Epithelial cell of proximal tubule (primary cell): ENCODE results near the gene CIRBP. TPM values are rescaled to one million over a fixed set of nuclear protein-coding genes. Genes with fewer than 3 reads are reported as not detected.

Experiments used
- DNase-seq: peaks from one replicate; pipeline ENCODE4 v3.0.0-alpha.2; 2011; ENCODE audit warnings: low read depth
- H3K4me3 ChIP-seq: 2 replicates; pipeline ENCODE4 v1.5.1; 2011; ENCODE audit warnings: low read depth, mild to moderate bottlenecking, low read length
- CTCF ChIP-seq: conservative IDR thresholded peaks from 2 replicates; pipeline ENCODE4 v1.5.1; 2012; ENCODE audit warnings: low read depth, mild to moderate bottlenecking, low read length
- total RNA-seq: library from RNA; depleted of rRNA; stranded (reverse); fragments of >200 nt; gene quantifications from 2 replicates; pipeline ENCODE4 v1.2.3, GENCODE V29; 2015

The CIRBP gene
- total RNA-seq, 1 donor from 2014 or later: 317 TPM

DNA sequence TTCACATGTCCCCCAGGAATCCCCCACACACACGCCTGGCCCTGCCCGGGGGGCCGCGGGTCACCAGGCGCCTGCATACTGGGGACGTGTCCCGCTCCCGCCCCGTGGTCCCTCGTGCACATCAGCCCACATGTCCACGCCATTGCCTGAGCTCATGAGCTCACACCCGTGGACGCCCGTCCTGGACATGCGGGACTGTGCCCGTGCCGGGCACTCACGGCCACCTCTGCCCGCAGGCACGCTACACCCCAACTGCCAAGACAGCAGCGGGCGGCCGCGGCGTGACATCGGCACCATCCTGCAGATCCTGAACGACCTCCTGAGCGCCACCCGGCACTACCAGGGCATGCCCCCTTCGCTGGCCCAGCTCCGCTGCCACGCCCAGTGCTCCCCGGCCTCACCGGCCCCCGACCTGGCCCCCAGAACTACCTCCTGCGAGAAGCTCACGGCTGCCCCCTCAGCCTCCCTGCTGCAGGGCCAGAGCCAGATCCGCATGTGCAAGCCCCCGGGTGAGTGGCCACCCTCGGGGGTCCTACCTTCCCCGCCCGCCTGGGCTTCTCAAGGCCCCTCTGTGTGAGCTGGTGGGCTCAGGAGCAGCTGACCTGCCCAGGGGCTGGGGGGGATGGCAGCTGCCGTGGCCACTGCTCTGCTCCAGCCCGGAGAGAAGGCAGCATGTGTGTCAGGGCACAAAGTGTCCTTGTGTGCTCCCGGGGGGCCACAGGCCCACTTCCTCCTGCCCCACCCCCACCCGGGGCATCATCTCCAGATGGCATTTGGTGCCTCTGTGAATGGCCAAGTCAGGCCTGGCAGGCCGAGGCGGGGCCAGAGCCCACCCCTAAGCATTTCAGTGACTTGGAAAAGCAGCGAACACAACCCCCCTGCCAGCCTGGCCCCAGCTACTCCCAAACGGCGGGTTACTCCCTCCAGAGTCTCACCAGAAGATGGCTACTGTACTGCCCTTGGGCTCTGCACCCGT, 13.7 kb upstream of the CIRBP start:
- H3K4me3 ChIP-seq: no peak overlapping the region
- no peak for DNase-seq
- TF ChIP-seq CTCF: no peak

- H3K4me3 ChIP-seq: no peak overlapping the region
- TF ChIP-seq CTCF: no peak
- no peak for DNase-seq
Observed at GRCh38 chr19:1256646-1257474, 12.3 kb upstream of the CIRBP start.

GRCh38 chr19:1257475-1258162, 11.5 kb upstream of the CIRBP start:
- no peak for TF ChIP-seq CTCF
- H3K4me3 ChIP-seq: no peak overlapping the region
- DNase-seq: no peak

DNA sequence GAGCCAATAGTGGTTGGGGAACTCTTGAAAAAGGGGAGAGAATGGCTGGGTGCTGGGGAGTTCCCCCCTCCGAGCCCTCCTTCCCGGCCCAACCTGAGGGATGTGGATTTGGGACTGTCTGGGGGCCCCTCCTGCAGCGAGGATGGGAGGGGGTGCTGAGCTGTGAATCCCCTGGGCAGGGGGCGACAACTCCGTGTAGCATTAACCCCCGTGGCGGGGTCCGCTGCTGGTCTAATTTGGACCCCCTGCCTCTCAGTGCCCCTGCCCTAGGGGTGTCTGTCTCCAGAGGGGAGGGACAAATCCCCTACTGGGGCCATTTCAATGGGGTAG, 11.0 kb upstream of the CIRBP start:
- H3K4me3 ChIP-seq: no peak overlapping the region
- no peak for DNase-seq
- no peak for TF ChIP-seq CTCF

GRCh38 chr19:1258707-1259205, 10.4 kb upstream of the CIRBP start:
- no peak overlapping the region for H3K4me3 ChIP-seq
- no peak for TF ChIP-seq CTCF
- DNase-seq: no peak

DNA sequence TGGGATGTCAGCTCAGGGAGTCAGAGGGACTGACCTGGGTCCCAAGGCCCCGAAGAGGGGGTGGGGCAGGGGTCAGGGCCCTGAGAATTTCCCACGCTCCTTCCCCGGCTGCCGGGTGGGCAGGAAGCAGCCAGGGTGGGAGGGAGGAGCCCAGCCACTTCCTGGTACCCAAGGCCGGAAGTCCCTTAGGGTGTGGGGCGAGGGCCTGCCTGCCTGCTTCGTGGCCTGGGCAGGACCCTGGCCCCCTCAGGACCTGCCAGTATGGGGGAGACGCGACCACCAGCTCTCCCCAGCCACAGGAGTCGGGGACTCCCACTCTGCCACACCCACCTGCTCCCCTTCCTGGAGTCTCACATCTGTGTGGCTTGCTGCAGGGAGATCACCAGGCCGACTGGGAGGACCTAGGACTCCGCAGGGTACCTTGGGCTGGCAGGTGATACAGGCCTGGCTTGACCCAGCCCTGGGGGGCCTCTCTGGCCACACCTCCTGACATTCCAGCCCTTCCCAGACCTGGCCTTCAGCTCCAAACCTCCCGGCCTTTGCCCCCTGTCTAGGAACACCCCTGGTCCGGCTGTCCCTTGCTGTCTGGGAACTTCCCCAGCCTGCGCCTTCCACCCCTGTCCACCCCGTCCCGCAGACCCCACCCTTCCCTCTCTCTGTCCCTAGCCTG, 9.8 kb upstream of the CIRBP start:
- DNase-seq: no peak
- no peak for TF ChIP-seq CTCF
- no peak overlapping the region for H3K4me3 ChIP-seq
